Measurements from ENCODE around the gene DENND5A.
A peak's percentile ranks its signal among the peaks of the same experiment; 100 is the strongest.

GRCh38 chr11:9137293-9138132 is 127.6 kb downstream of the DENND5A start:
- TF ChIP-seq CTCF (IDR thresholded peaks at IDR 0.05; ENCODE audit: low read depth, low read length, missing input control): peak; percentile 79
- TF ChIP-seq EGR1 (IDR thresholded peaks at IDR 0.05; ENCODE audit: low read depth in 2 of 2): no peak
- TF ChIP-seq REST (IDR thresholded peaks at IDR 0.05): no peak
- TF ChIP-seq TAF1 (conservative IDR thresholded peaks at IDR 0.05): no peak
- TF ChIP-seq GABPA (IDR thresholded peaks at IDR 0.05 in 1 of 2, conservative IDR thresholded peaks at IDR 0.05 in 1 of 2): no peak
- no peak for TF ChIP-seq RXRA (IDR thresholded peaks at IDR 0.05)
- no peak for TF ChIP-seq YY1 (IDR thresholded peaks at IDR 0.05)
- TF ChIP-seq SP1 (IDR thresholded peaks at IDR 0.05): no peak
- TF ChIP-seq, protein P1, sequence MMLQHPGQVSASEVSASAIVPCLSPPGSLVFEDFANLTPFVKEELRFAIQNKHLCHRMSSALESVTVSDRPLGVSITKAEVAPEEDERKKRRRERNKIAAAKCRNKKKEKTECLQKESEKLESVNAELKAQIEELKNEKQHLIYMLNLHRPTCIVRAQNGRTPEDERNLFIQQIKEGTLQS (IDR thresholded peaks at IDR 0.05): no peak
- no peak for TF ChIP-seq FOXA1 (IDR thresholded peaks at IDR 0.05)
- no peak for TF ChIP-seq HNF4G (IDR thresholded peaks at IDR 0.05)
- TF ChIP-seq, protein P2, sequence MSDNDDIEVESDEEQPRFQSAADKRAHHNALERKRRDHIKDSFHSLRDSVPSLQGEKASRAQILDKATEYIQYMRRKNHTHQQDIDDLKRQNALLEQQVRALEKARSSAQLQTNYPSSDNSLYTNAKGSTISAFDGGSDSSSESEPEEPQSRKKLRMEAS (IDR thresholded peaks at IDR 0.05): no peak
- peak; percentile 83 to 92 for TF ChIP-seq RAD21 (IDR thresholded peaks at IDR 0.05)
- TF ChIP-seq JUND (IDR thresholded peaks at IDR 0.05): no peak

Measured in liver (tissue), 3 donors.